ENCODE results near the gene FXYD1.
"Not testable (repeated sequence)": the region's sequence is repeated elsewhere in the genome, so short reads cannot be mapped to it uniquely, and the experiment has no call there.

The FXYD1 gene

GRCh38 chr19:35138305-35138892 is at the start of gene FXYD1:
Gene FXYD1 (plus strand): TSS chr19:35138824. CDS start chr19:35140080, 1,256 bp downstream.
- DNase-seq: no peak

GRCh38 chr19:35089554-35089953 is 49.1 kb upstream of the FXYD1 start:
- no peak for DNase-seq

GRCh38 chr19:35090160-35090505 is 48.5 kb upstream of the FXYD1 start:
- DNase-seq: no peak

DNA sequence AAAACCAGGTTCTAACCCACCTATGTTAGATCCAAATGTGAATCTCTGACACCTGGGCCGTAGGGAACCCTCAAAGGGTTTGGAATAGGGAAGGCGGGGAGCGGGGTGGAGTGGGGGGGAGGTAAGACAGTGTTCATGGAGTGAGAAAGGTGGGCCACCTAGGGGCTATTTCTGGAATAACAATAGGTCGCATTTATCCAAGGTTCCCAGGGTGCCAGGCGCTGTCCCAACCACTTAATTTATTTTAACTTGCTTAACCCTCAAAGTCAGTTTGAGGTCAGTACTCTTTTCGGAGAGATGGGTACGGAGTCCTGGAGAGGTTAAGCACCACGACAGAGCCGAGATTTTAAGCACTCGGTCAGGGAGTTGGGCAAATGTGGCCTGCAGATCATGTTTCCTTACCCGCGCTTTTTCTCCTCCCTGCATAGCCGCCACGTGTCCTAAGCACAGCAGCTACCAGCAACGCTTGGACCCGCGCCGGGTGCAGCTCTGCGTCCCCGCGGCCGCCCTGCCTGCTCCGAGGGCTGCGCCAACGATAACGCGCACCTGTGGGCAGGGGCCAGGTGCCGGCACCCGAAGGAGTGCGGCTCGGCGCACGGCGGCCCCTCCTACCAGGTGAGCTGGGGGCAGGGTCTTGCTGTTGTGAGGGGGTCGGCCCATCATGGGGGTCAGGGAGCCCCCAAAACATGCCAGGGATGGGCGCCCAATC is 48.0 kb upstream of the FXYD1 start:
- peak; percentile 15 for DNase-seq

- DNase-seq: no peak
Observed at GRCh38 chr19:35093430-35093829, 45.2 kb upstream of the FXYD1 start.

DNA sequence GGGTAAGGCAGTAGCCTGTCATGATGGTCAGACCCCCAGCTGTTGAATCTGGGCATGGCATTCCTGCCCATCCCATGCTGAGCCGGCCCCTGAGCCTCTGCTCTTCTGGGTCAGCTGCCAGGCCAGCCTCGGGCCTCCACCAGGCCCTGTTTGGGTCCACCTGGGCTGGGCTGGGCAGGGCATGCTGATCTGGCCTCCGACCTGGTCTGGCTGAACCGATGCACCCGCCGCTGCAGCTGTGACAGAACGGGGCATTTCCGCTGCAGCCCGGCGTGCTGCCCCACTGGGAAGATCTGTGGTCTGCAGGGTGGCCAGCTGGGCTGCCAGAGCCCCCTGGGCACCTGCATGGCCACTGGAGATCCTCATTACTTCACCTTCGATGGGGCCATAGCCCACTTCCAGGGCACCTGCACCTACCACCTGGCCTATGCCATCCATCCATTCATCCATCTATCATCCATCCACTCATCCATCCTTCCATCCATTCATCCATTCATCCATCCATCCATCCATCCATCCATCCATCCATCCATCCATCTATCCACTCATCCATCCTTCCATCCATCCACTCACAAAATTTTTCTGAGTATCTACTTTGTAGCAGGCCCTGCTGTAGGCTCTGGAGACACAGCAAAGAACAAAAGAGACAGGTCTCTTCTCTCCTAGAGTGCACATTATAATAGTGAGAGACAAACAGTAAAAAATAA is 44.5 kb upstream of the FXYD1 start:
- no peak for DNase-seq

DNA sequence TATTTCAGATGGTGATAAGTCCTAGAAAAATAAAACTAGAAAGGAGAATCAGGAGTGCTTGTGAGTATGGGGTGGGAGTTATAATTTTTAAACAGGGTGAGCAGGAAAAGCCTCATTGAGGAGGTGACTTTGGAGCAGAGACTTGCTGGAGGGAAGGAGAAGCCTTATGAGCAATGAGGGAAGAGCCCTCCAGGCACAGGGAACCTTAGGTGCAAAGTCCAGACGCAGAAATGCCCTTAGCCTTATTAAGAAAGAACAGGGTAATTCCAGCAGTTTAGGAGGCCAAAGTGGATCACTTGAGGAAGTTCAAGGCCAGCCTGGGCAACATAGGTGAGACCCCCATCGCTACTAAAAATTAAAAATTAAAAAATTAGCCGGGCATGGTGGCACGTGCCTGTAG is 44.0 kb upstream of the FXYD1 start:
- DNase-seq: no peak

- DNase-seq: no peak
Observed at GRCh38 chr19:35095667-35096368, 42.8 kb upstream of the FXYD1 start.

DNA sequence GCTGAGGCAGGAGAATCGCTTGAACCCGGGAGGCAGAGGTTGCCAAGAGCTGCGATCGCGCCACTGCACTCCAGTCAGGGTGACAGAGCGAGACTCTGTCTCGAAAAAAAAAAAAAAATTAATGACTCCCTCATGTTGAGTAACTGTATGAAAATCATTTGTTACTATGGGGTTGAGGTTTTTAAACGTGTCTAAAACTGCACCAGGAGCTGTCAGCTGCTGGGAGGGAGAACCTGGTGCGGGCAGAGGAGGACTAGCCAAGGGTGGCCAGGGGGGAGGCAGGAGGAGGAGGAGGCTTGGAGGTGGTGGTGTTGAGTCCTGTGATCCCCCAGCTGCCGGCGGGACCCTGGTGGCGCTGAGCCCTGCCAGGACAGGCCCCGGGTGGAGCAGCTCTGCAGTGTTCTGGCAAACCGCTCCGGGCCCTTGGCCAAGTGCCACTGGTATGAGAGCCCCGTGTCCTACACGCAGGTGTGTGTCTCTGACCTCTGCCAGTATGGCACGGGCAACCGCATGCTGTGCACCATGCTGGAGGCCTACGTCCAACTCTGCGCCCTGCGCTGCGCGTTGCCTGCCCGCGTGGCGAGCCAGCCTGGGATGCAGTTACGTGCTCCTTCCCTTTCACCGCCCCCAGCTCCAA is 40.1 kb upstream of the FXYD1 start:
- peak; percentile 10 for DNase-seq

DNA sequence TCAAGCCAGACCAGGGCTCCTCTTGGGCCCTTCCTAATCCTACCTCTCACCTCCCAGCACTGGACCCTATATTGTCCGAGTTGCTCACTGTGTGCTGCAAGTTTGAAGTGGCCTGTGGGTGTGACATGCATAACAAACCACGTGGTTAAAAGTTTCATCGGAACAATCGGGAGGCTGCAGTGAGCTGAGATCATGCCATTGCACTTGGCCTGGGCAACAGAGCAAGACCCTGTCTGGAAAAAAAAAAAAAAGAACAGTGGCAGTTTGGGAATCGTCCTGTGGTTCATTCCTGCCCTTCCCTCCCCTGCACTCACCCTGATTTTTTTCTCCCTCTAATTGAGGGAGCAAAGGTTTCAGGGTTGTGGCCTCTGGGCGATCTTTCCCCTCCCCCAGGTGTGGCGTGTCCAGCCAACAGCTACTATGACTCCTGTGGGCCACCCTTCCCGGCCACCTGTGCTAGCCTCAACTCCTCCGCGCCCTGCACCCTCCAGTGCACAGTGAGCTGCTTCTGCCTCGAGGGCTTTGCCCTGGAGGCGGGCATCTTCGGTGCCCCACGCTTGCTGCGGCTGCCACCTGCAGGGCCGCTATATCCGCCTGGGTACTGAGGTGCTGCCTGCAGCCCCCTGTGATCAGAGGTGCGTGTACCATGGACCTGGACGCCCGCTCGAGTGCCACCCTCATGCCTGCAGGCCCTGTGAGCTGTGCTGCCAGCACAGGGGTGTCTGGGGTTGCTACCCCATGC is 39.3 kb upstream of the FXYD1 start:
- no peak for DNase-seq

DNA sequence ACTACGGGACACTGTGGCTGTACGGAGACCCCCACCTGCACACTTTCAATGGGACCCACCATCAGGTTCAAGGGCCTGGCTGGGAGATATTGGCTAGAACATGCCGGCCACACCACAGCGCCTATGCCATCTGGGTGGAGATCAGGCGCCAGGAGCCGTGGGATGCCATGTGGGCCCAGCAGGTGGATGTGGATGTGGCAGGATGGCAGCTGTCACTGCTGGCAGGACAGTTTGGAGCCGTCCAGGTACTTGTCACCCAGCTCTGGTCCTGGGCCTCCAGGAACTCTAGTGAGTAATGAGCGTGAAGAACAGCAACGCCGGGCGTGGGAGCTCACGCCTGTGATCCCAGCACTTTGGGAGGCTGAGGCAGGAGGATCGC is 38.7 kb upstream of the FXYD1 start:
- DNase-seq: no peak

DNA sequence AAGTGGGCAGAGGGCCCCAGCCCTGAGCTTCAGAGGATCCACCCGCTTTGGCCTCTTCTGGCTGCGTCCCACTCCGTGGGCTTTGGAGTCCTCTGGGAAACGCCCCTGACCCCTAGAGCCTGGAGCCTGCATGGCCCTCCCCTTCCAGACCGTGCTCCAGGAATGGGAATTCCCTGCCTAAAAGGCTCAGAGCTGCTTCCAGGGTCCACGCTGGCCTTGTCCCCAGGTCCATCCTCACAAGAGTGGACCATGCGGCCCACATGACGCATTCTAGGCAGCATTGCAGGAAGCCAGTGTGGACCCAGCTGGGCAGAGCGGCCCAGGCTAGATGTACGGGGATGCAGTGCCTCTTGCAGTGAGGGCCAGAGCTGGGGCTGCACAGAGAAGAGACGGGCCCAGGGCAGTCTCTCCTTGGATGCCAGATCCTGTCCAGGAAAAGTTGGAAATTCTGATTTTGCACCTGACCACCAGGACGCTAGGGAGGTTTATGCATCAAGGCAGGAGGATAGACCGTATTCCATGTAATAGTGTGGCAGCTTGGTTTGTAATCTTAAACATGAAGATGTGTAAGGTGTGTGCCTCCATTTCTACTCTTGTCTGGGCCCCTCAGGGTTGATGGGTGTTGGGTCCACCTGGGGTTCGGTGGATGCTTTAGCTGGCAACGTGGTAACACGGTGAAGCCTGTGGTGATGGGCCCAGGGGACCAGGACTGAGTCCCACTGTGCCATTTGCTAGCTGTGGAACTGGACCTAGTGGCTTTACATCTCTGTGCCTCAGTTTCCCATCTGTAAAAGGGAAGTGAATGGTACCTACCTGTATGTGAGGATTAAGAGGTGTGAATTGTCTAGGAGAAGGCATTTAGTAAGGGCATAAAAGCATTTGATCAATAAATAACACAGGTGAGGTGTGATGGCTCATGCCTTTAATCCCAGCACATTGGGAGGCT is 37.8 kb upstream of the FXYD1 start:
- DNase-seq: no peak

- DNase-seq: not testable (repeated sequence)
Observed at GRCh38 chr19:35101949-35102348, 36.7 kb upstream of the FXYD1 start.

- DNase-seq: not testable (repeated sequence)
Observed at GRCh38 chr19:35103614-35104013, 35.0 kb upstream of the FXYD1 start.

DNA sequence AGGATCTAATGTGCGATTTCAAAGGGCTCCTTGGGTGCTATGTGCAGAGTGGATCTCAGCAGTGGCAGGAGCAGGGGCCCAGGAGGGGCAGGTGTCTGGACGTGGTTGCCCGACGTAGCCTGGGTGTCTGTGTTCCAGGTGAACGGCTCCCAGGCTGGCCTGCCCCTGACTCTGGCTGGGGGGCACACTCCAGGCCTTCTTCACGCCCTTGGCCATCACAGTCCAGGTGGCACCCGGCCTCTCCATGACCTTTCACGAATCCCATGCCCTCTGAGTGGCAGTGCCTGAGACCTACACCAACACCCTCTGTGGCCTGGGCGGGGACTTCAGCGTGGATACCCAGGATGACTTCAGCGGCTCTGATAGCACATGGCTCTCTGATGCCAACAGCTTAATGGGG is 34.3 kb upstream of the FXYD1 start:
- DNase-seq: no peak

DNA sequence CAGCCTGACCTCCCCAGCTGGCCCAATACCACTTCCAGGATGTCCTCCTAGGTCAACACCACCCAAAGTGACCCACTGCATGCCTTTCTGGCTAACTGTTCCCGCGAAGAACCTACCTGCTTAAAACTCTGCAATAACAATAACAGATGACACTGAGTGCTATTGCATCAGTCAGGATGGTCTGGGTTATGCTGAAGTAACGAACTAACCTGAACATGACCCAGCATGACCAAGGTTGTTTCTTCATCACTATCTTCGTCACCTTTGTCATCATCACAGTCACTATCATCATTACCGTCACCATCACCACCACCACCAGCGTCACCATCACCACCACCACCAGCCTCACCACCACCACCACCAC is 33.6 kb upstream of the FXYD1 start:
- no peak for DNase-seq

DNA sequence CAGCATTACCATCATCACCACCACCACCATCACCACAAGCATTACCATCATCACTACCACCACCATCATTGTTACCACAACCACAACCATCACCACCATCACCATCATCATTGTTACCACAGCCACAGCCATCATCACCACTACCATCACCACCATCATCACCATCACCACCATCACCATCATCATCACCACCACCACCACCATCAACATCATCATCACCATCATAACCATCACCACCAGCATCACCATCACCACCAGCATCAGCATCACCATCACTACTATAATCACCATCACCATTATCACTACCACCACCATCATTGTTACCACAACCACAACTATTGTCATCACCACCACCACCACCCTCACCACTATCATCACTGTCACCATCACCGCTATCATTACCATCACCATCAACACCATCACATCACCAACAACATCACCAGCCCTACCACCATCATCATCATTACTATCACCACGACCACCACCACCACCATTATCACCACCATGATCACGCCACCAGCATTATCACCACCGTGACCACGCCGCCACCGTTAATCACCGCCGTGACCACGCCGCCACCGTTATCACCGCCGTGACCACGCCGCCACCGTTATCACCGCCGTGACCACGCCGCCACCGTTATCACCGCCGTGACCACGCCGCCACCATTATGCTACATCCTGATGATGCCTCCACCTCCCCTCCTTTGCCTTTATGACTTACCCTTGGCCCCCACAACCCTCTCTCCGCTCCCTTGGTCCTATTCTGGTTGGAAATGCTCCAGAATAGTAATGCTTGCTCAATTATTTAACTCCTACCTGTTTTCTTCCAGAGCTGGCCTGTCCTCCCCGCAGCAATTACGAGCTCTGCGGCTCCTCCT is 33.0 kb upstream of the FXYD1 start:
- no peak for DNase-seq

DNA sequence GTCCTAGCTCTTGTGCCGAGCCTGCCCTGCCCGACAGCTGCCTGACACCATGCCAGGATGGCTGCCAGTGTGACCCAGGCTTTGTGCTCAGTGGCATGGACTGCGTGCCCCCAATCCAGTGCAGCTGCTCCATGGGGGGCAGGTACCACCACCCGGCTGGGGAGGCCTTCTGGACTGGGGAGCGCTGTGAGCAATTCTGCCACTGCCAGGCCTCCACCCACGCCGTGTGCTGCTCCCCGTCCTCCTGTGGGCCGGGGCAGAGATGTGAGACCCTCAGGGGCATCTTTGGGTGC is 32.4 kb upstream of the FXYD1 start:
- DNase-seq: no peak

DNA sequence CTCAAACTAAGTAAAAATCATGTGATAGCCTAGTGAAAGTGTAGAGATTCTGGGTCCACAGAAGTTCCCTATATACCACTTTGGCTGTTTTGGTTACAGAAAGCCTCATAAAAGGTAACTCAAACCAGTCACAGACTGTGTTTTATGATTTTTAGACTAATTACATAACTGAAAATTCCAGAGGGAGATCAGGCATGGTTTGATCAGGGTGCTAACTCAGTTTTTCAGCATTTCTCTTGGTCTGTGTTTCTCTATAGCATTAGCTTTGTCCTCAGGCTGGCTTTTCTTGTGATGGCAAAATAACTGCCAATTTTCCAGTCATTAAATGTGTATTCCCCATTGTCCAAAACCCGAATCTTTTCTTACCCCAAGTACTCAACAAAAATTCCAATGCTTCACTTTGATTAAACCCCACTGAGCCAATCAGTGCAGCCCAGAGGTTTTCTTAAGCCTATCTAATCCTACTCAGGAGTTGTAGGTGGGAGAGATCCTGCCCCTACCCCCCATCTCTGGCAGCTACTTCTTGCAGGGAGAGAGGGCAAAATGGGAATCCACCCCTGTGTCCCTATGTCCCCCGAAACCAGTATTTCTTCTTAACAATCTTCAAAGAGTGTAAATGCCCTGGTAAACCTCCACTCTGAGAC is 31.6 kb upstream of the FXYD1 start:
- no peak for DNase-seq

GRCh38 chr19:35107545-35107944 is 31.1 kb upstream of the FXYD1 start:
- no peak for DNase-seq

Data from DMS79 treated with DMSO at 0.1 percent for 48 hours (cell line).